ENCODE measurements around the gene KCTD1.

KCTD1 gene

GRCh38 chr18:26521617-26522016, 26.7 kb downstream of the KCTD1 start:
- DNase-seq: no peak

GRCh38 chr18:26520974-26521373, 27.4 kb downstream of the KCTD1 start:
- DNase-seq: no peak

- no peak for DNase-seq
These were observed 29.2 kb downstream of the KCTD1 start for GRCh38 chr18:26519114-26519513.

GRCh38 chr18:26516964-26517363, 31.4 kb downstream of the KCTD1 start:
- DNase-seq: no peak

DNA sequence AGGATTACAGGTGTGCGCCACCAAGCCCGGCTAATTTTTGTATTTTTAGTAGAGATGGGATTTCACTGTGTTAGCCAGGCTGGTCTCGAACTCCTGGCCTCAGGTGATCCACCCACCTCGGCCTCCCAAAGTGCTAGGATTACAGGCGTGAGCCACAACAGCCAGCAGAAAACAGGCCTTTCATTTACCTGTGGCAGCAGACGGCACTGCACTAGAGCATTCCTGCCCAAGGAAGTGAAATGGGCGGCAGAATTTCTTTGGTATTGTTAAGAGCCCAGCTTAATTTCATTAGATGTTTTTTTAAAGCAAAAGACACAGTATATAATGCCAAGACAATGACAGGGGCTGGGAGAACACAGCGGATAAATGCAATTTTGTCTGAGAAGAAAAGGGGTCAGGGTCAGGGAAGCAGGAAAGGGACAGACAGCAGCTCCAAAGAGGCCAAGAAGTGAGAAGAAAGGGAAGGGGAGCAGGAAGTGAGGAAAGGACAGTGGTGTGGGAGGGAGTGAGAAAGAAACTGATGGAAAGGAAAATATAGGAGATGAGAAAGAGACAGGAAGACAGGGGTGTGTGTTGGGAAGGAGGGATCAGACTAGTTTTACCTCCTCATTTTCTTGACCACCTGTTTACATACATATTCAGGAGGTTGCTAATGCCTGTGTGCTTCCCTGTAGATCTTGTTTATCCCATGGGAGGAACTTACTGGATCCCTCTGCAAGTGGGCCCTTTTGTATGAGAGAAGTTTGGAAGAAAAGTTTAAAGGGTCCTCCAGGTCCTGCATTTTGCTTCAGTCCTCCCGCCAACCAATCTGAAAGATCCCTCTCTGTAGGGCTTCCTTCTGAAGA, 32.5 kb downstream of the KCTD1 start:
- DNase-seq: no peak

- no peak for DNase-seq
These were observed 36.8 kb downstream of the KCTD1 start for GRCh38 chr18:26511339-26512071.

DNA sequence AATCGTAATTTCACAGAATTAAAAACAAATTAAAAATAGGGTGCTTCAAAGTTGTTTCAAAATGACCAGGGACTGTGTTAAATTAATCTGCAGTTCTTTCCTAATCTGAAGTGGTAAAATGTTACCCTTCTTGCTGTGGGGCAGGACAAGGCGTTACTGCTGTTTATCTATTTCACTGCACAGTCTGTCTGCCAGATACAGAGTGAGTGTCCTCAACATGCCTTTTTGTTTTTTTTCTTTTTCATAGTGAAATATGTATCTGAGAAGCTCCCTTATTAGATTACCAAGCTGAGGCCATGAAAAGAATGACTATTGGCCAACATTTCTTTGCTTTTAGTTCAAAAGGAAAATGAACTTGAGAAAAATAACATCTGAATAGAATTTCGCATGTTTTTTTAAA, 38.0 kb downstream of the KCTD1 start:
- no peak for DNase-seq

DNA sequence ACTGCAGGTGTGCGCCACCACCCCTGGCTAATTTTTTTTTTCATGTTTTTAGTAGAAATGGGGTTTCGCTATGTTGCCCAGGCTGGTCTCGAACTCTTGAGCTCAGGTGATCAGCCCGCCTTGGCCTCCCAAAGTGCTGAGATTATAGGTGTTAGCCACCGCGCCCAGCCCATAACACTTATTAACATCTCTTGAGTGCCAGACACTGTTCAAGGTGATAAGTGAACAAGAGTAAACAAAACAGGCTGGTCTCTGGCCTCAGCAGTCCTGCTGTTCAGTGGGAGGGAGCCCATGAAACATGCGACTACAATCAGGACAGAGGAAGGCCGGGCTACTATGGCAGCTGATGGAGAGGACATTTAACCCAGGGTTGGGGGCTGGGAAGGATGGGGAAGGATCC, 42.3 kb downstream of the KCTD1 start:
- no peak for DNase-seq

- no peak for DNase-seq
These were observed 43.5 kb downstream of the KCTD1 start for GRCh38 chr18:26504831-26505230.

DNA sequence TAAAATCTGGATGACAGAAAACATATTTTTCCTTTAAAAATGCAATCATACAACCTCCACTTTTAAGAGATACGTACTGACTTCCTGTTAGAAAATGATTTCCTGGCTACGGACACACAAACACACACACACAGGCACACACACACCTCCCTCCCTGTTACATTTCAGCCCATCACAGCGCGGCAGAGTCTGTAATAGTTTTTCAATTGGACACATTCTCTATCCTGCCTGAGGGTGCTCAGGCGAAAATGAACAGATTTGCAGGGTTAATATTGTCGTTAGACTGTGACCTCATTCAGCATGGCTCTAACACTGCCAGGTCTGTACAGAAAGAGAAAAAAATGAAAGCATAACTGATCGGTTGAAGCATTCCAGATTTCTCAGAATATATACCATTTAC, 45.0 kb downstream of the KCTD1 start:
- no peak for DNase-seq

- DNase-seq: no peak
These were observed 45.5 kb downstream of the KCTD1 start for GRCh38 chr18:26502823-26503222.

DNA sequence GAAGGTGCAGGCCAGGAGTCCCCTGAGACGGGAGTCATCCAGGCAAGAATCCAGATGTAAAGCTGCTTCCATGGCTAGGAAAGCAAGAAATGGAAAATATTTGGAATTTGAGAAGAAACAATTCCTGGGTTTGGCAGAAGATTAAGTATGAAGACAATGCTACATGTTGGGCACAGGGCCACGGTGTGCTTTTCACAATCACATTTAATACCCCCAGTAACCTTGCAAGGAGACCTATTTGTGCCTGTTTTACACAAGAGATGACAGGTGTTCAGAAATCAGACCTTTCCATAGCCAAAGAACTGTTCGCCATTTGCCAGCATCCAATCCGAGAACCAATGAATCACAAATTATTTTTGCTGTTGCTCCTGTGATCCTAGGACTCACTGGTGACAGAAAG, 50.5 kb downstream of the KCTD1 start:
- no peak for DNase-seq

GRCh38 chr18:26496528-26496927, 51.8 kb downstream of the KCTD1 start:
- no peak for DNase-seq

GRCh38 chr18:26495287-26495686, 53.1 kb downstream of the KCTD1 start:
- DNase-seq: no peak

GRCh38 chr18:26493021-26493420, 55.3 kb downstream of the KCTD1 start:
- DNase-seq: no peak

DNA sequence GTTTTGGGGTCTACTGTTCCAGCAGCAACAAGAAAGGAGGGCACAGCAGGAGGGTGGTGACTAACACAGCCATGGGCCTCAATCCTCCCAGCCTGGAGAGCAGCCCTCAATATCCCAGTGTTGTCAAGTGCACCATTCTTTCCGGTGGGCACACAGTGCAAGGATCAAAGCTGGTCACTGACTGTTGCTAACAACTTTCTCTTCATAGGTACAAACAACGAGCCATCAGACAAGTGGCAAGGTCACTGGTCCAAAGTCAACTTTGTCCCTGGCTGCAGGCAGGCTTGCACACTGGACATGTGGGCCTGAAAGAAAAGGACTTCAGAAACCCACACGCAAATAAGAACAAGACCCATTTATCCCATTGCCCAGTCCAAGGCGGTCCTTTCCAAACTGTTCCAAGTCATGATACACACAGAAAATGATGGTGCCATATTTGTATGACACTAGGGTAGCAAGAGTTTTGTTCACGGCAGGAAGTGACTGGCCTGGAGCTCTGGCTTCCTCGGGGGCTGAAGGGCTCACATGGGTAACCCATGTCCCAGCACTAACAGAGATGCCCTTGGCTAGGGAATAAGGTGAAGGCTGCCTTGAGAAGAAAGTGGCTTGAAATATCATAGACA, 57.0 kb downstream of the KCTD1 start:
- no peak for DNase-seq

- DNase-seq: no peak
These were observed 58.5 kb downstream of the KCTD1 start for GRCh38 chr18:26489881-26490280.

DNA sequence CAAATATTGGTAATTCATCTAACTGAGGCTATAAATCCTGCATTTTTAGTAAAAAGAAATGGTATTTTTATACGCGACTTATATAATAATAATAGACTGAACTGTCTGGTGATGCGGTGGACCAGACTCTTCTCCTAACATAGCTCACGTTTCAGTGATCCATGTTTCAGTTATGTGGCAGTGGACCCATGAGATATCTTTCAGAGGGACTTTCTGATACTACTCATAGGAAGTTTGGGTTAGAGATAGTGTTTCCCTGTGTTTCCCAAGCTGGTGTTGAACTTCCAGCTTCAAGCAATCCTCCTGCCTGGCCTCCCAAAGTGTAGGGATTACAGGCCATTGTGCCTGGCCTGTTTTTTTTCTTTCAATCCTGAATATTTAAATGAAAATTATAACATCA, 59.2 kb downstream of the KCTD1 start:
- DNase-seq: no peak

- no peak for DNase-seq
These were observed 59.8 kb downstream of the KCTD1 start for GRCh38 chr18:26488417-26489009.

GRCh38 chr18:26487437-26487836, 60.9 kb downstream of the KCTD1 start:
- no peak for DNase-seq

- DNase-seq: no peak
These were observed 64.7 kb downstream of the KCTD1 start for GRCh38 chr18:26483633-26484032.

DNA sequence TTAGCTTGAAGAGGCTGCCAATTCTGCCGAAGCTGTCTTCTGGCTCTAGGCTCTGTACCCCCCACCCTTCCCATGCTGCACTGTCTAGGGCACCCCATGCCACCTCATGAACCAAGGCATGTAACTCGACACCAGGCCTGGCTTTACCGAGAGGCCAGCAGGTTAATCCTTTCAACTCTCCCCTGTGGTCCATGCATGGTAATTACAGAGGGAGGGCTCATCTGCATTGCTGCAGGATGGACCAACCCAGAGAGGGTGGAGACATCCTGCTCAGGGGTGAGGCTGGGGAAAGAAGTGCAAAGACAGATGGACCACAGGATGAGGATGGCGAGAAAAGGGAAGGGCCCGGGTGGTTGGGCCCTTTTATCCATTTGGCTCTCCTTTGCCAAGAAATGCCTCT, 65.8 kb downstream of the KCTD1 start:
- no peak for DNase-seq

Data from CD4-positive, alpha-beta T cell treated with Interleukin-17A for 4 hours (primary cell).